Measurements from ENCODE around the gene SLC35G3. TPM values are rescaled to one million over a fixed set of nuclear protein-coding genes. Genes with fewer than 3 reads are reported as not detected.
"Not testable (repeated sequence)": the region's sequence is repeated elsewhere in the genome, so short reads cannot be mapped to it uniquely, and the experiment has no call there.

Gene SLC35G3
- total RNA-seq, 2 experiments from 2014 or later = not detected

DNA sequence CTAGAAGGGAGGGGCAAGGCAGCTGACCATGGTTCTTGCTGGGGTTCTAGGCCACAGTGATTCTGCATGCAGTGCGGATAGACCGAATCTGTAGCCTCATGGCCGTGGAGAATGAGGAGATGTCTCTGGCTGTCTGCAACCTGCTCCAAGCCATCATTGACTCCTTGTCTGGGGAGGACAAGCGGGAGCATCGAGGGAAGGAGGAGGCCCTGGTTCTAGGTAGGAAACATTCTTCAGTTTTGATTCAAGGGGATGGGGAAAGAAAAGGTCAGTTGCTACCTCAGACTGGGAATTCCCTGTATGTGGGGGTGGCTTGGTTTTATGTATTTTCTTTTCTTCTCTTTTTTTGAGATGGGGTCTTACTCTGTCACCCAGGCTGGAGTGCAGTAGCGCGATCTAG, 38.9 kb downstream of the SLC35G3 start:
- CTCF ChIA-PET = interaction anchor here (1.4 kb wide), 1 partner anchor 12 kb away, joined by 3 read pairs; no protein-coding TSS in a partner anchor
- Mint-ChIP-seq H3K27ac (no peak overlapping the region), H3K4me1 (peaks cover 8% of the 10 kb centered on the region), H3K4me3 (no peak overlapping the region), H3K27me3 (peaks cover 9% of the 10 kb centered on the region), H3K9me3 (ENCODE audit: low read depth) (no peaks in the 10 kb centered on the region), H3K36me3 (no peaks in the 10 kb centered on the region)
- DNase-seq (no peak), ATAC-seq (no peak)

DNA sequence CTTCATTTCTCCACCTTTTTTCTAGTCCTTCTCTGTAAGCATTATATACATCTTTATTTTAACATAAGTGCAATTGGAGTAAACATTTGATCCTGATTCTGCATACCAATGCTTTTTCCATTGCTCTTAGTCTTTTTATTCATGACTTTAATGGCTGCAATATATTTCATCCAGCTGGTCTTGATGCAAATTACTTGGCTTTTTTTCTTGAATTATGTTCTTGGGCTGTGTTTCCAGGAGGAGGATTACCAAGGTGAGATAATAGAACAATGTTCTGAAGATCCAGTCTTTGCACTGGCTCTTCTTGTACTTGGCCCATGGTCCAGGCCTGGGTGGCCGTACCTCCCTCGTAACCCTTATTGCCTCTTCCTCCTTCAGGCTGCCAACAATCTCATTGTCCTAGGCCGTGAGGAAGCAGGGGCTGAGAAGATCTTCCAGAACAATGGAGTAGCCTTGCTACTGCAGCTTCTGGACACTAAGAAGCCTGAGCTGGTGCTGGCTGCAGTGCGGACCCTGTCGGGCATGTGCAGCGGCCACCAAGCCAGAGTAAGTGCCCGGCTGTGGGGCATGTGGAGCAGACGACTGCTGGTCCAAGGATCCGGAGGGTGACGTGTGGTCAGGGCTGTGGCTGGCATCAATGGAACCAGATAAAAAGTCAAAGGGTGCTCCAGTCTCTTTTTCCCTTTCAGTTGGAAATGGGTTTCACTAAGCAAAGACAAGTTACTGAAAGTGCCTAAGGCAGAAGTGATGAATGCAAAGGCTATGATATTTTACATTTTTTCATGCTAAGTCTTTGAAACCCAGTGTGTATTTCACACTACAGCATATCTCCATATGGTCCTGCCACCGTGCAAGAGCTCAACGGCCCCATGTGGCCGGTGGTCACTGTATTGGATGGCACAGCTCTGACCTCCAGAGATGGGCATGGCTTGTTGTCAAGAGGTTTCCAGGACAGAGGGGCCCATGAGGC, 39.7 kb downstream of the SLC35G3 start:
- DNase-seq = no peak
- H3K27me3 Mint-ChIP-seq = peaks cover 9% of the 10 kb centered on the region
- no peak for ATAC-seq
- no peaks in the 10 kb centered on the region for H3K9me3 Mint-ChIP-seq (ENCODE audit: low read depth)
- CTCF ChIA-PET = no interaction called here
- H3K27ac Mint-ChIP-seq = no peak overlapping the region
- H3K4me1 Mint-ChIP-seq = peaks cover 2% of the 10 kb centered on the region
- no peaks in the 10 kb centered on the region for H3K36me3 Mint-ChIP-seq
- H3K4me3 Mint-ChIP-seq = no peak overlapping the region

GRCh38 chr17:35152421-35153140, 41.6 kb downstream of the SLC35G3 start:
- Mint-ChIP-seq H3K27me3 (peaks cover 9% of the 10 kb centered on the region), H3K36me3 (no peaks in the 10 kb centered on the region)
- CTCF ChIA-PET = no interaction called here

DNA sequence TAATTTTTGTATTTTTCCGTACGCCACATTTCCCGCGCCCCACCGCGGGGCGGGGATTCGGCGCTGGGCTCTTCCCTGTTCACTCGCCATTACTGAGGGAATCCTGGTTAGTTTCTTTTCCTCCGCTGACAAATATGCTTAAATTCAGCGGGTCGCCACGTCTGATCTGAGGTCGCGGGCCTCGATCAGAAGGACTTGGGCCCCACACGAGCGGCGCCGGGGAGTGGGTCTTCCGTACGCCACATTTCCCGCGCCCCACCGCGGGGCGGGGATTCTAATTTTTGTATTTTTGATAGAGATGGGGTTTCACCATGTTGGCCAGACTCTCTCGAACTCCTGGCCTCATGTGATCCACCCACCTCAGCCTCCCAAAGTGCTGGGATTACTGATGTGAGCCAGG, 43.1 kb downstream of the SLC35G3 start:
- H3K27ac Mint-ChIP-seq; DNase-seq; H3K36me3 Mint-ChIP-seq; H3K27me3 Mint-ChIP-seq; H3K4me3 Mint-ChIP-seq; CTCF ChIA-PET; ATAC-seq; H3K9me3 Mint-ChIP-seq (ENCODE audit: low read depth); H3K4me1 Mint-ChIP-seq: not testable (repeated sequence)

More at GRCh38 chr17:35152421-35153140, 41.6 kb downstream of the SLC35G3 start:
- Mint-ChIP-seq H3K4me1 (no peaks in the 10 kb centered on the region), H3K9me3 (ENCODE audit: low read depth) (no peaks in the 10 kb centered on the region), H3K27ac (no peak overlapping the region), H3K4me3 (no peak overlapping the region)
- ATAC-seq (no peak), DNase-seq (no peak)

GRCh38 chr17:35149941-35150340, 44.3 kb downstream of the SLC35G3 start:
- CTCF ChIA-PET = no interaction called here
- no peaks in the 10 kb centered on the region for H3K9me3 Mint-ChIP-seq (ENCODE audit: low read depth)

GRCh38 chr17:35148144-35148543, 46.0 kb downstream of the SLC35G3 start:
- Mint-ChIP-seq H3K36me3 (no peaks in the 10 kb centered on the region), H3K27me3 (peaks cover 4% of the 10 kb centered on the region), H3K4me1 (no peaks in the 10 kb centered on the region), H3K4me3 (no peak overlapping the region), H3K27ac (no peak overlapping the region), H3K9me3 (ENCODE audit: low read depth) (no peaks in the 10 kb centered on the region)
- no peak for ATAC-seq
- CTCF ChIA-PET = no interaction called here
- no peak for DNase-seq

More at GRCh38 chr17:35149941-35150340, 44.3 kb downstream of the SLC35G3 start:
- Mint-ChIP-seq H3K4me3 (no peak overlapping the region), H3K27ac (no peak overlapping the region), H3K4me1 (no peaks in the 10 kb centered on the region), H3K27me3 (peaks cover 9% of the 10 kb centered on the region), H3K36me3 (no peaks in the 10 kb centered on the region)
- DNase-seq (no peak), ATAC-seq (no peak)

GRCh38 chr17:35147375-35147905, 46.8 kb downstream of the SLC35G3 start, which contains the start of gene UNC45B:
TSS of gene UNC45B (plus strand) at chr17:35147817. CDS start at chr17:35148264, 447 bp downstream.
- Mint-ChIP-seq H3K4me1 (peaks cover 1% of the 10 kb centered on the region), H3K4me3 (no peak within 1 kb of the TSS), H3K9me3 (ENCODE audit: low read depth) (no peaks in the 10 kb centered on the region), H3K27ac (no peak within 1 kb of the TSS), H3K36me3 (no peaks in the 10 kb centered on the region), H3K27me3 (no peaks in the 10 kb centered on the region)
- ATAC-seq (no peak), DNase-seq (no peak)
- CTCF ChIA-PET = interaction anchor here (1.5 kb wide), 1 partner anchor 617 kb away, joined by 3 read pairs; no protein-coding TSS in a partner anchor

- H3K9me3 Mint-ChIP-seq (ENCODE audit: low read depth) = no peaks in the 10 kb centered on the region
- no peak overlapping the region for H3K27ac Mint-ChIP-seq
- H3K4me1 Mint-ChIP-seq = peaks cover 6% of the 10 kb centered on the region
- CTCF ChIA-PET = interaction anchor here (1.5 kb wide), 1 partner anchor 619 kb away, joined by 3 read pairs; no protein-coding TSS in a partner anchor
- no peaks in the 10 kb centered on the region for H3K27me3 Mint-ChIP-seq
- no peak overlapping the region for H3K4me3 Mint-ChIP-seq
- no peak for ATAC-seq
- no peak for DNase-seq
- peaks cover 2% of the 10 kb centered on the region for H3K36me3 Mint-ChIP-seq
Measured at GRCh38 chr17:35146214-35146833, 47.9 kb downstream of the SLC35G3 start.

DNA sequence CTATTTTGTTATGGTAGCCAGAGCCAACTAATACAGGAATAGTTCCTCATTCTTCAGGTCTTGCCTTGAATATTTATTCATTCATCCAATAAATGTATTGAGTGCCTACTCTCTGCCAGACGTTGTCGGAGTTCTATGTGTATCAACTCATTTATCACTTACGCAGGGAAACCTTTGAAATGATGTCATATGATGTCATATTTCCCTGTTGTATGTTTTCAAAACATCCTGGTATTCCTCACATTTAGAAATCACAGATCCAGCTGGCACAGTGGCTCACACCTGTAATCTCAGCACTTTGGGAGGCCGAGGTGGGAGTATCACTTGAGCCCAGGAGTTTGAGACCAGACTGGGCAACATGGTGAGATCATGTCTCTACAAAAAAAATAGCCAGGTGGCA, 49.4 kb downstream of the SLC35G3 start:
- no peaks in the 10 kb centered on the region for H3K27me3 Mint-ChIP-seq
- peaks cover 15% of the 10 kb centered on the region for H3K4me1 Mint-ChIP-seq
- no peaks in the 10 kb centered on the region for H3K9me3 Mint-ChIP-seq (ENCODE audit: low read depth)
- DNase-seq (no peak), ATAC-seq (no peak)
- peaks cover 2% of the 10 kb centered on the region for H3K36me3 Mint-ChIP-seq
- no peak overlapping the region for H3K4me3 Mint-ChIP-seq
- H3K27ac Mint-ChIP-seq = no peak overlapping the region
- CTCF ChIA-PET = interaction anchor here (0.8 to 1.6 kb wide), 2 partner anchors 25 to 55 kb away, joined by 3 to 4 read pairs; partner anchors contain the start of gene RAD51D

Other genes starting within 250 kb of the SLC35G3 start
- gene CCT6B, start 232.9 kb downstream of the SLC35G3 start, total RNA-seq = 1 to 10 TPM; 1.9 to 2.4 TPM
- gene ZNF830, start 232.9 kb downstream of the SLC35G3 start, total RNA-seq = 10 to 100 TPM; 27.7 to 32.7 TPM
- 10 to 100 TPM; 54.4 to 56.5 TPM for gene LIG3, start 213.9 kb downstream of the SLC35G3 start, total RNA-seq
- gene RFFL, start 130.7 kb downstream of the SLC35G3 start, total RNA-seq = 10 to 100 TPM; 47.7 to 52.2 TPM
- gene RAD51D, start 74.5 kb downstream of the SLC35G3 start, total RNA-seq = 10 to 100 TPM; 34.0 to 43.0 TPM
- gene FNDC8, start 72.8 kb downstream of the SLC35G3 start, total RNA-seq = not detected
- 10 to 100 TPM; 23.0 to 30.5 TPM for gene NLE1, start 52.1 kb downstream of the SLC35G3 start, total RNA-seq
- gene UNC45B, start 46.6 kb downstream of the SLC35G3 start, total RNA-seq = under 1 TPM in 1 of 2 experiments, not detected in 1; 0.06 TPM
- gene SLFN5, start 48.7 kb upstream of the SLC35G3 start, total RNA-seq = 100 to 1,000 TPM; 158 to 193 TPM
- 10 to 100 TPM; 65.6 to 73.3 TPM for gene SLFN11, start 179.2 kb upstream of the SLC35G3 start, total RNA-seq
- gene SLFN12, start 238.1 kb upstream of the SLC35G3 start, total RNA-seq = 10 to 100 TPM; 22.6 to 31.6 TPM

Data from activated CD8-positive, alpha-beta memory T cell treated with anti-CD3 and anti-CD28 coated beads, Interleukin-2, amount 10 ng/mL, durations not matched to agents 7 days and 5 days (primary cell).